ENCODE data around the gene ANKRD13C.

Gene ANKRD13C

DNA sequence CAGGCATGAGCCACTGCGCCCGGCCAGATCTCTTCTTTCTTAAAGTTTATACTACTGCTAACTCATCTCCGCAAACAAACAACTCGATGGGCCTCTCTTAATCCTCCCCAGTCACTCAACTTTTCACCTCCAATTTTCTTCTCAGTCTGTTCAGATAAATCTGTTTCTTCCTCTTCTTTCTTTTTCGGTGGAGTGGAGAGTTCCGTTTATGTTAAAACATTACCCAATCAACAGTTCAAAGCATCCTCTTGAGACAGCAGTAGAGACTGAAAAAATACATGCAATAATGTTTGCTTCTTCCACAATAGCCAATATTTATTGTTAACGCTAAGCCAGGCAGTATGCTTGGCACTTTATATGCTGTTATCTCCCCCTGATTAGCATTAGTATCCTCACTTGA, 1.4 kb upstream of the ANKRD13C start:
- Histone ChIP-seq H2BK5ac (ENCODE audit: low read length) (no peak overlapping the region), H3K4me1 (ENCODE audit: control insufficient read depth in 2 of 2, insufficient read depth in 1 of 2, low read depth in 1 of 2, low read length in 2 of 2) (peaks cover 2% of the 10 kb centered on the region in 2 donors), H4K8ac (ENCODE audit: low read depth, low read length) (no peak overlapping the region), H2AK5ac (ENCODE audit: low read depth, low read length) (no peak overlapping the region), H3K14ac (ENCODE audit: low read length) (no peak overlapping the region), H3K9me3 (replicated peaks in 1 of 2; ENCODE audit: control insufficient read depth in 2 of 2, insufficient read depth in 1 of 2, low read depth in 1 of 2, low read length in 2 of 2) (no peaks in the 10 kb centered on the region), H3K4ac (ENCODE audit: low read length) (no peak overlapping the region), H2BK12ac (ENCODE audit: low read length) (no peak overlapping the region), H3K4me3 (ENCODE audit: low read length in 2 of 2) (no peak overlapping the region), H3K27ac (replicated peaks; ENCODE audit: low read length) (no peak overlapping the region), H3K4me2 (ENCODE audit: insufficient read depth, low read length, poor library complexity, severe bottlenecking) (no peak overlapping the region), H3K36me3 (replicated peaks in 1 of 2; ENCODE audit: control insufficient read depth in 2 of 2, insufficient read depth in 2 of 2, low read length in 2 of 2) (peaks cover 0 to 19% of the 10 kb centered on the region in 2 donors), H3K18ac (ENCODE audit: low read length) (no peak overlapping the region), H3K9ac (ENCODE audit: low read depth, low read length, poor library complexity) (no peak overlapping the region), H3K27me3 (ENCODE audit: control insufficient read depth in 3 of 3, insufficient read depth in 3 of 3, low read depth in 1 of 3, low read length in 3 of 3) (no peaks in the 10 kb centered on the region), H2BK120ac (ENCODE audit: low read depth, low read length) (no peak overlapping the region), H4K91ac (ENCODE audit: low read depth, low read length, poor library complexity) (no peak overlapping the region), H2AFZ (ENCODE audit: low read length) (no peak overlapping the region), H3K23ac (ENCODE audit: low read depth, low read length, poor library complexity) (no peak overlapping the region), H2BK15ac (ENCODE audit: low read length) (no peak overlapping the region), H3K79me1 (ENCODE audit: low read depth, low read length) (peaks cover 7% of the 10 kb centered on the region)
- no CpG with 5 or more reads among the region's 7 CpGs for WGBS, 2 donors (ENCODE audit: extremely low coverage in 2 of 2, insufficient read length in 2 of 2, insufficient replicate concordance in 1 of 2)
- no peak for DNase-seq (ENCODE audit: low spot score)

DNA sequence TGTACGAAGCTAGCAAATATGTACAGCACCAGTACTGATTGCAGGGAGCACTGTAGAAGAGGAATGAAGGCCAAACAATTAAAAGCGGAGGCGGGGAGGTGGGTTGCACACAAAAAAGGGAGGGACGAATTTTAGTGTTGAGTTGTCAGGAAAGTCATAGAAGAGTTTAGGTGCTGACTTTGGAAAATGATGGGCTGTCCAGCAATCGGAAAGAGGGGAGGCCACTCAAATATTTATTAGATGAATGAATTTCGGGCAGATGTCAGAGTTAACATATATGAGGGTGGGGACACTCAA, 537 bp upstream of the ANKRD13C start:
- H3K9ac ChIP-seq (ENCODE audit: low read depth, low read length, poor library complexity) = peak overlapping the region; percentile 37
- no CpG with 5 or more reads among the region's 6 CpGs for WGBS, 2 donors (ENCODE audit: extremely low coverage in 2 of 2, insufficient read length in 2 of 2, insufficient replicate concordance in 1 of 2)

DNA sequence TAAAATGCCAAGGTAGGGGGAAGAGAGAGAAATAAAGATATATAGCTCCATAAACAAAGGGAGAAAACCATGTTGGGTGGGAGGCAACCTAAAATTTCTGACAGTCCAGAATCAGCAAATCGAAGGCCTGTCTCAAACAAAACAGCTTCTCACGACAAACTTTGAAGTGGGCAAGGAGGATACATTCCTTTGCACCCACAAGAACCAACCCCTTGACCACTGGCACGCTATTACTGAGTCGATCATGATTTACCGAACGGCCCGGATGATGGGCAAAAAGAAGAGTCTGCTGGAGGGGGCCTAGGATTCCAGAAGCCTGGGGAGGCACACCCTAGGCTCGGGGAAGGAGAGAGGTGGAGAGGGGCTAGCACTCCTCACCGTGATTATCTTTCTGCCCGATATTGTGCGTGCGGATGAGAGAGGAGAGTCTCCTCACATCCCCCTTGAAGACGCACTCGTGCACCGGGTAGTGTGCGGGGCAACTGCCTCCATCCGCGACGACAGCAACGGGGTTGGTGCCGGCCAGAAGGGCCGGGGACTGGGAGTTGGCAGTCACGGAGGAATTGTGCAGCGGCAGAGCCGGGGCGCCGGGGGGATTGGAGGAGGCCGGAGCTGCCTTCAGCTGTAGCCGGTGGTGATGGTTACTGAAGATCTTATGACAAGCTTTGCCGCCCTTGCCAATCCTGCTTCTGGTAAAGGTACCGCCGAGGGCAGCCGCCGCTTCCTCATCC, 756 bp downstream of the ANKRD13C start:
- no peak for DNase-seq (ENCODE audit: low spot score)
- H2BK120ac ChIP-seq (ENCODE audit: low read depth, low read length) = no peak overlapping the region
- H3K23ac ChIP-seq (ENCODE audit: low read depth, low read length, poor library complexity) = peak overlapping the region; percentile 98

More for the DNA sequence above, 537 bp upstream of the ANKRD13C start:
- peak overlapping the region; percentile 89 to 93 for H3K4me3 ChIP-seq (ENCODE audit: low read length in 2 of 2)
- H3K4ac ChIP-seq (ENCODE audit: low read length) = no peak overlapping the region
- H3K23ac ChIP-seq (ENCODE audit: low read depth, low read length, poor library complexity) = peak overlapping the region; percentile 98
- peak overlapping the region; percentile 92 for H4K91ac ChIP-seq (ENCODE audit: low read depth, low read length, poor library complexity)
- peaks cover 2% of the 10 kb centered on the region in 2 donors for H3K4me1 ChIP-seq (ENCODE audit: control insufficient read depth in 2 of 2, insufficient read depth in 1 of 2, low read depth in 1 of 2, low read length in 2 of 2)
- H3K79me1 ChIP-seq (ENCODE audit: low read depth, low read length) = peaks cover 7% of the 10 kb centered on the region
- no peaks in the 10 kb centered on the region for H3K27me3 ChIP-seq (ENCODE audit: control insufficient read depth in 3 of 3, insufficient read depth in 3 of 3, low read depth in 1 of 3, low read length in 3 of 3)
- peak overlapping the region; percentile 93 for H2AFZ ChIP-seq (ENCODE audit: low read length)
- H3K36me3 ChIP-seq (replicated peaks in 1 of 2; ENCODE audit: control insufficient read depth in 2 of 2, insufficient read depth in 2 of 2, low read length in 2 of 2) = peaks cover 0 to 28% of the 10 kb centered on the region in 2 donors
- H2BK5ac ChIP-seq (ENCODE audit: low read length) = peak overlapping the region; percentile 87
- no peaks in the 10 kb centered on the region for H3K9me3 ChIP-seq (replicated peaks in 1 of 2; ENCODE audit: control insufficient read depth in 2 of 2, insufficient read depth in 1 of 2, low read depth in 1 of 2, low read length in 2 of 2)
- H2AK5ac ChIP-seq (ENCODE audit: low read depth, low read length) = no peak overlapping the region
- no peak overlapping the region for H2BK12ac ChIP-seq (ENCODE audit: low read length)
- H3K27ac ChIP-seq (replicated peaks; ENCODE audit: low read length) = peak overlapping the region; percentile 87
- H3K18ac ChIP-seq (ENCODE audit: low read length) = peak overlapping the region; percentile 97
- H3K4me2 ChIP-seq (ENCODE audit: insufficient read depth, low read length, poor library complexity, severe bottlenecking) = peak overlapping the region; percentile 52
- no peak overlapping the region for H2BK15ac ChIP-seq (ENCODE audit: low read length)
- peak overlapping the region; percentile 97 for H3K14ac ChIP-seq (ENCODE audit: low read length)
- no peak for DNase-seq (ENCODE audit: low spot score)
- peak overlapping the region; percentile 95 for H4K8ac ChIP-seq (ENCODE audit: low read depth, low read length)
- no peak overlapping the region for H2BK120ac ChIP-seq (ENCODE audit: low read depth, low read length)

DNA sequence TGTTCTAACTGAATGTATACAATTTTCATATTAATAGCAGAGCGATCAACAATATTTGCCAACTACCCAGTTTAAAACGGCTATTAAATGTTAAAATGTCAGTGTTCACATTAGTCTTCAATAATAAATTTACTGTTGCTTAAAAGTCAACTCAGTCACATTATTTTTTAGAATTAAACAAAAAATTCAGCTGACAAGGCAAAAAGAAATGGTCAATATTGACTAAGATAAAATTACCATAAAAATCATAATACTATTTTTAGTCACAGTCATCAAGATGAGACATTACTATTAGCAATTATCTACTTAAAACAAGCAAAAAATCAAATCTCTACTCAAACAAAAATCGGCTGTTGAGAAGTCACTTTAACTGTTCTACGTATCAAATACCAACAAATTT, 1.5 kb downstream of the ANKRD13C start:
- WGBS, 2 donors (ENCODE audit: extremely low coverage in 2 of 2, insufficient read length in 2 of 2, insufficient replicate concordance in 1 of 2) = no CpG with 5 or more reads among the region's 4 CpGs

More for the DNA sequence above, 756 bp downstream of the ANKRD13C start:
- Histone ChIP-seq H2BK5ac (ENCODE audit: low read length) (peak overlapping the region; percentile 87), H3K27me3 (ENCODE audit: control insufficient read depth in 3 of 3, insufficient read depth in 3 of 3, low read depth in 1 of 3, low read length in 3 of 3) (no peaks in the 10 kb centered on the region), H4K91ac (ENCODE audit: low read depth, low read length, poor library complexity) (peak overlapping the region; percentile 75), H3K27ac (replicated peaks; ENCODE audit: low read length) (peak overlapping the region; percentile 87), H3K9ac (ENCODE audit: low read depth, low read length, poor library complexity) (peak overlapping the region; percentile 96), H3K18ac (ENCODE audit: low read length) (peak overlapping the region; percentile 100), H2BK15ac (ENCODE audit: low read length) (peak overlapping the region; percentile 49), H3K4me3 (ENCODE audit: low read length in 2 of 2) (peak overlapping the region; percentile 89 to 93), H3K4me1 (ENCODE audit: control insufficient read depth in 2 of 2, insufficient read depth in 1 of 2, low read depth in 1 of 2, low read length in 2 of 2) (peaks cover 2% of the 10 kb centered on the region in 2 donors), H3K4me2 (ENCODE audit: insufficient read depth, low read length, poor library complexity, severe bottlenecking) (peak overlapping the region; percentile 52), H3K9me3 (replicated peaks in 1 of 2; ENCODE audit: control insufficient read depth in 2 of 2, insufficient read depth in 1 of 2, low read depth in 1 of 2, low read length in 2 of 2) (no peaks in the 10 kb centered on the region), H3K36me3 (replicated peaks in 1 of 2; ENCODE audit: control insufficient read depth in 2 of 2, insufficient read depth in 2 of 2, low read length in 2 of 2) (peaks cover 0 to 36% of the 10 kb centered on the region in 2 donors), H2AFZ (ENCODE audit: low read length) (peak overlapping the region; percentile 93), H3K79me1 (ENCODE audit: low read depth, low read length) (peaks cover 7% of the 10 kb centered on the region), H2AK5ac (ENCODE audit: low read depth, low read length) (peak overlapping the region; percentile 90), H3K4ac (ENCODE audit: low read length) (peak overlapping the region; percentile 69), H4K8ac (ENCODE audit: low read depth, low read length) (no peak overlapping the region), H3K14ac (ENCODE audit: low read length) (peak overlapping the region; percentile 97), H2BK12ac (ENCODE audit: low read length) (no peak overlapping the region)
- no CpG with 5 or more reads among the region's 34 CpGs for WGBS, 2 donors (ENCODE audit: extremely low coverage in 2 of 2, insufficient read length in 2 of 2, insufficient replicate concordance in 1 of 2)

More for the DNA sequence above, 1.5 kb downstream of the ANKRD13C start:
- Histone ChIP-seq H4K91ac (ENCODE audit: low read depth, low read length, poor library complexity) (no peak overlapping the region), H3K18ac (ENCODE audit: low read length) (no peak overlapping the region), H3K27me3 (ENCODE audit: control insufficient read depth in 3 of 3, insufficient read depth in 3 of 3, low read depth in 1 of 3, low read length in 3 of 3) (no peaks in the 10 kb centered on the region), H3K36me3 (replicated peaks in 1 of 2; ENCODE audit: control insufficient read depth in 2 of 2, insufficient read depth in 2 of 2, low read length in 2 of 2) (peaks cover 0 to 39% of the 10 kb centered on the region in 2 donors), H2BK12ac (ENCODE audit: low read length) (no peak overlapping the region), H3K4me2 (ENCODE audit: insufficient read depth, low read length, poor library complexity, severe bottlenecking) (peak overlapping the region; percentile 52), H4K8ac (ENCODE audit: low read depth, low read length) (no peak overlapping the region), H3K79me1 (ENCODE audit: low read depth, low read length) (peaks cover 8% of the 10 kb centered on the region), H3K9ac (ENCODE audit: low read depth, low read length, poor library complexity) (no peak overlapping the region), H3K14ac (ENCODE audit: low read length) (no peak overlapping the region), H3K4me3 (ENCODE audit: low read length in 2 of 2) (peak overlapping the region in 1 of 2 donors; percentile 89), H3K4ac (ENCODE audit: low read length) (no peak overlapping the region), H3K9me3 (replicated peaks in 1 of 2; ENCODE audit: control insufficient read depth in 2 of 2, insufficient read depth in 1 of 2, low read depth in 1 of 2, low read length in 2 of 2) (no peaks in the 10 kb centered on the region), H2AK5ac (ENCODE audit: low read depth, low read length) (no peak overlapping the region), H2AFZ (ENCODE audit: low read length) (no peak overlapping the region), H2BK15ac (ENCODE audit: low read length) (no peak overlapping the region), H2BK120ac (ENCODE audit: low read depth, low read length) (no peak overlapping the region), H2BK5ac (ENCODE audit: low read length) (no peak overlapping the region), H3K23ac (ENCODE audit: low read depth, low read length, poor library complexity) (no peak overlapping the region), H3K27ac (replicated peaks; ENCODE audit: low read length) (no peak overlapping the region), H3K4me1 (ENCODE audit: control insufficient read depth in 2 of 2, insufficient read depth in 1 of 2, low read depth in 1 of 2, low read length in 2 of 2) (peaks cover 2% of the 10 kb centered on the region in 2 donors)
- DNase-seq (ENCODE audit: low spot score) = no peak

All from neuronal stem cell (in vitro differentiated cells).